OCI-LY7 (cell line): ENCODE results near the gene GLI3. TPM values are rescaled to one million over a fixed set of nuclear protein-coding genes. Genes with fewer than 3 reads are reported as not detected.

Experiments used
- BruUV-seq: library from RNA; stranded (reverse); fragments of 400-500 nt; replicated peaks from 2 replicates; lab custom pipeline; 2021; lab: Mats Ljungman, UMichigan
- CTCF ChIA-PET: fragments of 300-600 bp; sonication (Branson Sonifier 250); formaldehyde crosslinking; loops from one replicate; lab custom pipeline; 2022; ENCODE audit warnings: antibody characterized with exemption; ENCODE audit not compliant: unreplicated experiment; lab: Charles Lee
- POLR2A ChIA-PET: fragments of 300-600 bp; sonication (Branson Sonifier 250); formaldehyde crosslinking; loops from one replicate; lab custom pipeline; 2022; ENCODE audit warnings: antibody characterized with exemption; lab: Charles Lee
- DNase-seq: peaks from one replicate; pipeline ENCODE4 v3.0.0-alpha.2; 2015; ENCODE audit warnings: low spot score
- H2AFZ ChIP-seq: fragments of 200-600 bp; sonication (generic), shearing (Covaris generic); 2 replicates; pipeline ENCODE4 v1.6.1; 2014; ENCODE audit warnings: mild to moderate bottlenecking, antibody characterized with exemption, low read length, moderate library complexity
- H3K27ac ChIP-seq: fragments of 200-600 bp; sonication (generic); 2 replicates; pipeline ENCODE4 v1.5.1; 2014; ENCODE audit warnings: mixed run types, low read depth, mild to moderate bottlenecking, moderate library complexity, low read length, inconsistent platforms; ENCODE audit not compliant: poor library complexity, severe bottlenecking
- H3K36me3 ChIP-seq: fragments of 200-600 bp; sonication (generic); 2 replicates; pipeline ENCODE4 v1.6.1; 2014; ENCODE audit warnings: mild to moderate bottlenecking, antibody characterized with exemption, low read length, moderate library complexity, mixed read lengths; ENCODE audit not compliant: insufficient read depth
- H3K4me1 ChIP-seq: fragments of 200-600 bp; sonication (generic); 2 replicates; pipeline ENCODE4 v1.5.1; 2014; ENCODE audit warnings: mild to moderate bottlenecking, low read length; ENCODE audit not compliant: insufficient read depth, poor library complexity, severe bottlenecking
- H3K4me2 ChIP-seq: fragments of 200-600 bp; sonication (generic); 2 replicates; pipeline ENCODE4 v1.6.1; 2014; ENCODE audit warnings: mild to moderate bottlenecking, low read length
- H3K4me3 ChIP-seq: fragments of 200-600 bp; sonication (generic); 2 replicates; pipeline ENCODE4 v1.5.1; 2014; ENCODE audit warnings: mild to moderate bottlenecking, low read depth, low read length; ENCODE audit not compliant: poor library complexity, severe bottlenecking
- H3K79me2 ChIP-seq: fragments of 200-600 bp; sonication (generic); 2 replicates; pipeline ENCODE4 v1.6.1; 2016; ENCODE audit warnings: low read depth, mild to moderate bottlenecking, low read length, moderate library complexity, mixed read lengths; ENCODE audit not compliant: insufficient read depth
- H3K9me2 ChIP-seq: fragments of 200-600 bp; sonication (generic); 2 replicates; pipeline ENCODE4 v1.6.1; 2016; ENCODE audit warnings: mild to moderate bottlenecking, low read length, mixed read lengths; ENCODE audit not compliant: insufficient read depth
- H3K9me3 ChIP-seq: fragments of 200-600 bp; sonication (generic); 2 replicates; pipeline ENCODE4 v1.6.1; 2014; ENCODE audit warnings: mild to moderate bottlenecking, mixed run types, low read length, mixed read lengths
- H4K20me1 ChIP-seq: fragments of 200-600 bp; sonication (generic); 2 replicates; pipeline ENCODE4 v1.6.1; 2014; ENCODE audit warnings: mild to moderate bottlenecking, antibody characterized with exemption, low read length, moderate library complexity, mixed read lengths; ENCODE audit not compliant: insufficient read depth
- EZH2phosphoT487 ChIP-seq: fragments of 200-600 bp; sonication (generic); IDR thresholded peaks from 2 replicates; pipeline ENCODE4 v1.6.1; 2018; ENCODE audit warnings: low read depth, borderline replicate concordance, mild to moderate bottlenecking, mixed run types, antibody characterized with exemption, low read length, moderate library complexity, mixed read lengths
- intact Hi-C: fragments of 100-400 bp; cut with micrococcal nuclease; formaldehyde crosslinking; loops from one replicate; pipeline ENCODE4 v1.10.0; 2022; ENCODE audit not compliant: unreplicated experiment
- total RNA-seq, 2 experiments: library from RNA; depleted of rRNA in 1 of 2; stranded (reverse); fragments of >200 nt in 1 of 2; shearing (Covaris generic) in 1 of 2; gene quantifications; 2 replicates each; pipeline ENCODE4 v1.2.3, GENCODE V29; 2014 to 2022
- TF ChIP-seq, protein P1 (sequence below): fragments of 200-600 bp; sonication (generic); conservative IDR thresholded peaks from 2 replicates; pipeline ENCODE4 v1.5.1; 2014; ENCODE audit warnings: mild to moderate bottlenecking, antibody characterized with exemption, low read length, moderate library complexity, mixed read lengths

The GLI3 gene
- total RNA-seq, 2 experiments from 2014 or later = not detected

DNA sequence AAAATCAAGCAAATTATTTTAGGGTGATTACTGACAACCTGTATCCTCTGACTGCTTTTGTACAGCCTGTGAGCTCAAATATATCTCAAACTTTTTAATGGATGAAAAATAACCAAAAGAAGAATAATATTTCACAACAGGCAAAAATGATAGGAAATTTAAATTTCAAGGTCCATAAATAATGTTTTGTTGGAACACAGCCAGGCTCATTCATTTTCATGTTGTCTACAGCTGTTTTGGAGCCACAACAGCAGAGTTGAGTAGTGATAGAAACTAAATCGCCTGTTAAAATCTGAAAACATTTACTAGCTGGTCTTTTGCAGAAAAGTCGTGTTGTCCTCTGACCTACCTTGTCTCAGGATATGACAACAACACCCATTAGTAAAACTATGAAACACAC, 75.9 kb downstream of the GLI3 start:
- Histone ChIP-seq H3K79me2 (no peaks in the 10 kb centered on the region), H3K4me3 (no peak overlapping the region), H3K9me2 (no peaks in the 10 kb centered on the region), H3K4me2 (no peak overlapping the region), H3K36me3 (no peaks in the 10 kb centered on the region), H3K27ac (no peak overlapping the region), H3K4me1 (no peaks in the 10 kb centered on the region), H2AFZ (no peak overlapping the region), H3K9me3 (no peaks in the 10 kb centered on the region), H4K20me1 (no peaks in the 10 kb centered on the region)
- intact Hi-C loops = no loop called here
- CTCF ChIA-PET = no interaction called here
- TF ChIP-seq, protein P1, sequence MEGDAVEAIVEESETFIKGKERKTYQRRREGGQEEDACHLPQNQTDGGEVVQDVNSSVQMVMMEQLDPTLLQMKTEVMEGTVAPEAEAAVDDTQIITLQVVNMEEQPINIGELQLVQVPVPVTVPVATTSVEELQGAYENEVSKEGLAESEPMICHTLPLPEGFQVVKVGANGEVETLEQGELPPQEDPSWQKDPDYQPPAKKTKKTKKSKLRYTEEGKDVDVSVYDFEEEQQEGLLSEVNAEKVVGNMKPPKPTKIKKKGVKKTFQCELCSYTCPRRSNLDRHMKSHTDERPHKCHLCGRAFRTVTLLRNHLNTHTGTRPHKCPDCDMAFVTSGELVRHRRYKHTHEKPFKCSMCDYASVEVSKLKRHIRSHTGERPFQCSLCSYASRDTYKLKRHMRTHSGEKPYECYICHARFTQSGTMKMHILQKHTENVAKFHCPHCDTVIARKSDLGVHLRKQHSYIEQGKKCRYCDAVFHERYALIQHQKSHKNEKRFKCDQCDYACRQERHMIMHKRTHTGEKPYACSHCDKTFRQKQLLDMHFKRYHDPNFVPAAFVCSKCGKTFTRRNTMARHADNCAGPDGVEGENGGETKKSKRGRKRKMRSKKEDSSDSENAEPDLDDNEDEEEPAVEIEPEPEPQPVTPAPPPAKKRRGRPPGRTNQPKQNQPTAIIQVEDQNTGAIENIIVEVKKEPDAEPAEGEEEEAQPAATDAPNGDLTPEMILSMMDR = no peak
- no peak for TF ChIP-seq EZH2phosphoT487
- no TSS peak for BruUV-seq
- no peak for DNase-seq
- POLR2A ChIA-PET = no interaction called here

- Histone ChIP-seq H3K27ac (no peak overlapping the region), H3K4me2 (no peak overlapping the region), H3K9me2 (no peaks in the 10 kb centered on the region), H2AFZ (no peak overlapping the region), H3K9me3 (no peaks in the 10 kb centered on the region), H3K4me1 (no peaks in the 10 kb centered on the region), H3K4me3 (no peak overlapping the region), H4K20me1 (no peaks in the 10 kb centered on the region), H3K36me3 (no peaks in the 10 kb centered on the region), H3K79me2 (no peaks in the 10 kb centered on the region)
- no peak for DNase-seq
- no TSS peak for BruUV-seq
- POLR2A ChIA-PET = no interaction called here
- intact Hi-C loops = no loop called here
- no peak for TF ChIP-seq EZH2phosphoT487
- TF ChIP-seq, protein P1 = no peak
- CTCF ChIA-PET = no interaction called here
Observed at GRCh38 chr7:42159130-42159529, 77.9 kb downstream of the GLI3 start.

GRCh38 chr7:42156967-42157721, 79.9 kb downstream of the GLI3 start:
- ChIA-PET CTCF (no interaction called here), POLR2A (no interaction called here)
- intact Hi-C loops = no loop called here
- BruUV-seq = no TSS peak
- Histone ChIP-seq H3K4me1 (no peaks in the 10 kb centered on the region), H2AFZ (no peak overlapping the region), H3K36me3 (no peaks in the 10 kb centered on the region), H4K20me1 (no peaks in the 10 kb centered on the region), H3K4me2 (no peak overlapping the region), H3K9me2 (no peaks in the 10 kb centered on the region), H3K27ac (no peak overlapping the region), H3K79me2 (no peaks in the 10 kb centered on the region), H3K9me3 (no peaks in the 10 kb centered on the region), H3K4me3 (no peak overlapping the region)
- no peak for DNase-seq
- no peak for TF ChIP-seq EZH2phosphoT487
- TF ChIP-seq, protein P1 = no peak
